Measurements from ENCODE around the gene CRYZ. TPM values are rescaled to one million over a fixed set of nuclear protein-coding genes. Genes with fewer than 3 reads are reported as not detected.
A peak's percentile ranks its signal among the peaks of the same experiment; 100 is the strongest.
"Not testable (repeated sequence)": the region's sequence is repeated elsewhere in the genome, so short reads cannot be mapped to it uniquely, and the experiment has no call there.

CRYZ gene
- polyA plus RNA-seq, 3 donors, result 129 to 187 (median 161) TPM

DNA sequence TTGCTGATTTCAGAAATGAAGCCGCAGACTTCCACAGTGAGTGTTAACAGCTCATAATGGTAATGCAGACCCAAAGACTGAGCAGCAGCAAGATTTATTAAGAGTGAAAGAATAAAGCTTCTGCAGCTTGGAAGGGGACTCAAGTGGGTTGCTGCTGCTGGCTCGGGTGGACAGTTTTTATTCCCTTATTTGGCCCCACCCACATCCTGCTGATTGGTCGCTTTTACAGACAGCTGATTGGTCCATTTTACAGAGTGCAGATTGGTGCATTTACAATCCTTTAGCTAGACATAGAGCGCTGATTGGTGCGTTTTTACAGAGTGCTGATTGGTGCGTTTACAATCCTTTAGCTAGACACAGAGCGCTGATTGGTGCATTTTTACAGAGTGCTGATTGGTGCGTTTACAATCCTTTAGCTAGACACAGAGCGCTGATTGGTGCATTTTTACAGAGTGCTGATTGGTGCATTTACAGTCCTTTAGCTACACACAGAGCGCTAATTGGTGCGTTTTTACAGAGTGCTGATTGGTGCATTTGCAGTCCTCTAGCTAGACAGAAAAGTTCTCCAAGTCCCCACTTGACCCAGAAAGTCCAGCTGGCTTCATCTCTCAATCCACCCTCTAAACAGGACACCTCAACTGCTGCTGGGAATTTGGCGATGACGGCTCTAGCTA is 7.6 kb upstream of the CRYZ start:
- DNase-seq, result not testable (repeated sequence)

DNA sequence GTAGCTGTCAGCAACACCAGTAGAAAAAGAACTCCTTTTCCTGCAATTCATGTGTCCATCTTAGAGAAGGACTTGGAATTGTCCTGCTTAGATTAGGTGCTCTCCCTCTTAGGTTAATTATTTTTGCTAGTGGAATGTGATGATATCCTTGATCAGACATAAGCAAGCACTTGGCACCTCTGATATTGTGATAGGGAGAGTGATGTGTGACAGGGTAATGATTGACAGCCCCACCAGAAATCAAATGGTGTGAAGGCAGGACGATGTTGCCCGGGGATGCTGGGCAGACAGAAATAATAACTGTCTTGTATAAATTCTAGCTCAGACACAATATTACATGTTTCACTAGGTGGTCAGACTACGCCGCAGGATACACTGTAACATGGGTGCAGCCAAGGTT is 4.5 kb upstream of the CRYZ start:
- DNase-seq, result no peak

DNA sequence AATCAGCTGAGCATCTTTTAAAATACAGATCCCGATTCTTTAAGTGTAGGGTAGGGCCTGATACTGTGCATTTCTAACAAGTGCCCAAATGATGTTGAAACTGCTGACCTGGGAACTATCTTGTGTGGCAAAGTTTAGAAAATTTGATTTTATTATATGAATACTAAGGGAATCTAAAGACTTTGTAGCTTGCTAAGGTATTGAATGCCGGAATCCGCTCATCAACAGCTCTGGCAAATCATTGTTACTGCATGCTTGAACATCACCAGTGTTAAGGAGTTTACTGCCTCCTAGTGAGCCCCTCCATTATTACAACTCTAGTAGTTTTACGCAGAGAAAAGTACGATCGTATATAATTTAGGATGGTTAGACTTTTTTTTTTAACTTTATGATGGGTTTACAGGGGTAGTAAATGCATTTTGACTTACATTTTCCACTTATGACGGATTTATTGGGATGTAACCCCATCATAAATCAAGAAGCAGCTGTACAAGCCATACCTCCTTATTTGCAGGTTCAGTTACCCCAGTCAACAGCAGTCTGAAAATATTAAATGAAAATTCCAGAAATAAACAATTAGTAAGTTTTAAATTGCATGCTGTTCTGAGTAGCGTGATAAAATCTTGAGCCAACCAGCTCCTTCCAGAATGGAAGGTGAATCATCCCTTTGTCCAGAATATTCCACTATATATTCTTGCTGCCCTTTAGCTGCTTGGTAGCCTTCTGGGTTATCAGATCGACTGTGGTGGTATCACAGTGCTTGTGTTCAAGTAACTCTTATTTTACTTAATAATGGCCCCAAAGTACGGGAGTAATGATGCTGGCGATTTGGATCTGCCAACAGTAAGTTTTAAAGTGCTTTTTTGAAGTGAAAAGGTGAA is 994 bp upstream of the CRYZ start:
- DNase-seq, result peak; percentile 83

DNA sequence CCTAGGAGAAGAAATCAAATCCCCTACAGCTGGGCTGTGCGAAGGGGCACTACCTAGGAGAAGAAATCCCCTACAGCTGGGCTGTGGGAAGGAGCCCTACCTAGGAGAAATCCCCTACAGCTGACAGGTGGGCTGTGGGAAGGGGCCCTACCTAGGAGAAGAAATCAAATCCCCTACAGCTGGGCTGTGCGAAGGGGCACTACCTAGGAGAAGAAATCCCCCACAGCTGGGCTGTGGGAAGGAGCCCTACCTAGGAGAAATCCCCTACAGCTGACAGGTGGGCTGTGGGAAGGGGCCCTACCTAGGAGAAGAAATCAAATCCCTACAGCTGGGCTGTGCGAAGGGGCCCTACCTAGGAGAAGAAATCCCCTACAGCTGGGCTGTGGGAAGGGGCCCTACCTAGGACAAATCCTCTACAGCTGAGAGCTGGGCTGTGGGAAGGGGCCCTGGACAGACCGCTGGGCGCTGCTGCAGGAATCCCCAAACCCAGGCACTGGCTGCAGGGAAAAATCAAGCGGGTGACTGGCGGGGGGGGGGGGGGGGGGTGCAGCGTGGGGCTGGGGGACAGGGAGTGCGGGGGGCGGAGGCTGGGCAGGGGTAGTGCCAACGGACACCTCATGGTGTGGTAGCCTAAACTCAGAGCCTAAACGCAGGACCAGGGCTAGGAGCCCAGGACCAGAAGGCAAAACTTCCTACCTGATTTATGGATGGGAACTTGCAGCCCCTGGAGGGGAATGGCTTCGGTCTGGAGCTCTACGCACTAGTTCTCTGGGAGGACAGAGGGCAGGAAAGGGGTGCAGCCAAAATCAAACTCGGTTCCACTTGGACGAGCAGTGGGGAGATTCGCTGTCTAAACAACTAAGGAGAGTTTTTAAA is 541 bp downstream of the CRYZ start:
- not testable (repeated sequence) for DNase-seq

DNA sequence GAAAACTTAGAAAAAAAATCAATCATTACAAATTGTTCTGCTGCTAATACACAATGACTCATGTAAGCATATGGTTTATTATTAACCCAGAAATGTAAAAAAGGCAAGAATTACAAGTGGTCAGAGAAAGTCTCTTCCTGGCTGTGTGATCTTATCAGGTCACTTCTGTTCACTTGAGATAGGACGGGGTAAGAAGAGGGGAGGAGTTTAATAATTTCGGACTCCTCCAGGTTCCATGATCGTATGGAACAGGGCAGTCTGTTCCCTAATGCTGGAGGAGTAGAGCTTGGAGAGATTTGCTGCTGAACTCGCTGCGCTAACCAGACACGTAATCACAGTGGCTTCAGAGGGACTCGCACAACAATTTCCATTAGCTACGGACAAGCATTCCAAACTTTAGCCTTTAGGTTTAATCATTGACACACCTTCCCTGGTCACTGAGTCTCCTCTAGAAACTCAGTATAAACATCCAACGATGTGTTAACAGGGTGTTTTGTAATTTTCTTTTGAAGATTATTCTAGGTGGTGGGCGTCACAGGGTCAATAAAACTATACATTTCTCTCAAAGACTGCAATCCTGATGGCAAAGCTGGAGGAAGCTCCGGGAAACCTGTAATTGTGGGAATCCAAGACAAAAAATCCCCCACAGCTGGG is 1.3 kb downstream of the CRYZ start:
- peak; percentile 55 for DNase-seq

DNA sequence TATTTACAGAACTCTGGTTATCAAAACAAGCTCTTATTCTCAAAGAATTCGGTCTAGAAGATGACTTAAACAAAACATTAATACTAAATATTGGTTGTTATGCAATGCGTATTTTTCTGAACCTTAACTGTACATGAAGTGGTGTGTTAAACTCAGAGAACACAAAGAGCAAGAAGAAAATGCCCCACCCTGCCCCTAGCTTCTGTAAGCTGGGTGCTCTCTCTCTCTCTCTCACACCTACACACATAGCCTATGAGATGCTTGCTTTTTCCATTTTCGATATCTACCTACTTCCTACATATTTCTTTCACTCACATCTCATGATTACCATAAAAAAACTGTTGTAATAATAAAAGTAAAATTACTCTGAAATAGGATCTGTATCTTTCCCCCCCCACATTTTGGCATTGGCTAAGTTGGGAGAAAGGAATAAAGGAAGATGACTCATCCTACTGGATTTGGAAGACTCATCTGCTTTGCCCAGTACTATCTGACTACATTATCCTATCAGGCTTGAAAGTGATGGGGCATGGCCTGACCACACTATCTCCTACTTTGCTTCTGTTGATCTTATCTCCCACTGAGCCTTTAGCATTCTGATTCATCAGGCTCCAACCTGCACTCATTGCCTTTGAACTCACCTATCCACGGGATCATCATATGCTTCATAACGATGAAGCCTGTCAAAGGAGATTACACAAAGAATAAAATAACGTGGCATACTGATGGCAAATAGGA is 2.9 kb downstream of the CRYZ start:
- DNase-seq, result no peak

DNA sequence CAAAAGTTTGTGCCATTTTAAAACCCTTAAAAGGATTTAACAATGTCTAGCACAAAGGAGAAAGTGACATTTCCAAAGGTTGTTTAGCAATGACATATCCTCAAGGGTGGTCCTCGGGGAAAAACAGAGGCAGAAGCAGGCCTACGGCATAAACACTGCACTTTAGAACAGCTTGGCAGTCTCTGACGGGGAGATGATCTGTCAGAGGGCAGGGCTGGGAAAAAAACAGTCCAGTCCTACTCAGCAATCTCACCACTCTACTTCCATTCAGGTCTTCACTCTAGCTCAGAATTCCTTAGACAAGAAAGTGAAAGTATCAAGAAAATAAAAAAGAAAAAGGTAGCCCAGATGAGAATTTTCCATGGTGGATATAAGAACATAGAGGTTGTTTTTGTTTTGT is 4.1 kb downstream of the CRYZ start:
- no peak for DNase-seq

DNA sequence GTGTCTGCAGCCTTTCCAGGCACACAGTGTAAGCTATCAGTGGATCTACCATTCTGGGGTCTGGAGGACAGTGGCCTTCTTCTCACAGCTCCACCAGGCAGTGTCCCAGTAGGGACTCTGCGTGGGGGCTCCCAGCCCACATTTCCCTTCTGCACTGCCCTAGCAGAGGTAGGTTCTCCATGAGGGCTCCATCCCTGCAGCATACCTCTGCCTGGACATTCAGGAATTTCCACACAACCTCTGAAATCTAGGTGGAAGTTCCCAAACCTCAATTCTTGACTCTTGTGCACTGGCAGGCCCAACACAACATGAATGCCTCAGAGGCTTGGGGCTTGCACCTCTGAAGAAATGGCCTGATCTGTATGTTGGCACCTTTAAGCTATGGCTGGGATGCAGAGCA is 6.8 kb downstream of the CRYZ start:
- no peak for DNase-seq

DNA sequence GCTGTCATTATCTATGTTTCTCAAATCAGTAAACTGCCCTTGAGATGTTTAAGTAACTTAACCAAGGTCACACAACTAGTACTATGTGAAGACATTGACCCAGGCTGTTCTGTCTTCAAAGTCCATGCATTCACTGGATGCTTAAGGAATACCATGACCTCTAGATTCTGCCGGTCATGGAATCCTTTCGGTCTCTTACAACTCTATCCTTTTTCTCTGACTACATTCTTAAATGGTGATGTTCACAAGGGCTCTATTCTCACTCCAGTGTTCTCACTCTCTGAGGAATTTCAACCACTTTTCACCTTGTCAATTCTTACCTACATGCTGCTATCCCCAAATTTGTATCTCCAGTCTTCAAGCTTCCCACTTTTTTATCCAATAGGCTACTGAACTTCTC is 15.2 kb downstream of the CRYZ start:
- DNase-seq, result no peak

DNA sequence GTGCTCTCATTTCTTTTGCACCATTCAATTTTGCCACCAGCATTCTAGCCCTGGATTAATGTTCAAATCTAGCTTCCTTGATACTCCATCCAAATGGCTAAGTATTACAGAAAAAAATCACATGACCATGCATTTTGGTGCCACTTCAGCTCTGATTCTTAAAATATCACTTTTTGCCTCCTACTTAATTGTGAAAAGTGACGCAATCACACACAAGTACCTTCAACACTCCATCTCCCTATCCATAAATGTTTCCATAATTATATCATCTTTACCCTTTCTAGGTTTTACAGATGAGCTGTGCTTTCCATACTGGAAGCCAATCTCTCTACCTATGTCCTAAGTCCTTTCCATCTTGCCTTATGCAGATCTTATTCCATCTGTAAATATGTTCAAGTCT is 16.0 kb downstream of the CRYZ start:
- DNase-seq, result no peak

DNA sequence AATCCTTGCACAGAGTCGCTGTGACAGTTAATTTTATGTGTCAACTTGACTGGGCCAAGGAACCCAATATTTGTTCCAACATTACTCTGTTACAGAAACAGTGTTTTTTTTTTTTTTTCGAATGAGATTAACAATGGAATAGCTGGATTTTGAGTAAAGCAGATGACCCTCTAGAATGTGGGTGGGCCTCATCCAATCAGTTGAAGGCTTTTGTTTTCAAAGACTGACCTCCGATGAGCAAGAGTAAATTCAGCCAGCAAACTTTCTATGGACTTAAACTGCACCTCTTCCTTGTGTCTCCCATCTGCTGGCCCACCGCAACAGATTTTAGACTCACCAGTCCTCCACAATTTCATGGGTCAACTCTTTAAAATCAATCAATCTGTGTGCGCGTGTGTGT is 17.0 kb downstream of the CRYZ start:
- no peak for DNase-seq

DNA sequence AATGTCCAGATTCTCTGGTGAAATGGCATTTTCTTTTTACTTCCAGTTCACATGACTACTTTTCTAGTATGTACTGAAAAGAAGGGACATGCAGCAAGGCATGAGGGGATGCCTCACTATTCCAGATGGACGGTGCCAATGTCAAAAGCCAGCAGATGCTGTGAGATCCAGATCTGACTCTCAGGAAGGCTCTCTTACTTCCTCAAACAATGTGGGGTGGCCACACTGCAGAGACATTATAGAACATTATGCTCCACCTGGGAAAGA is 17.7 kb downstream of the CRYZ start:
- DNase-seq, result no peak

DNA sequence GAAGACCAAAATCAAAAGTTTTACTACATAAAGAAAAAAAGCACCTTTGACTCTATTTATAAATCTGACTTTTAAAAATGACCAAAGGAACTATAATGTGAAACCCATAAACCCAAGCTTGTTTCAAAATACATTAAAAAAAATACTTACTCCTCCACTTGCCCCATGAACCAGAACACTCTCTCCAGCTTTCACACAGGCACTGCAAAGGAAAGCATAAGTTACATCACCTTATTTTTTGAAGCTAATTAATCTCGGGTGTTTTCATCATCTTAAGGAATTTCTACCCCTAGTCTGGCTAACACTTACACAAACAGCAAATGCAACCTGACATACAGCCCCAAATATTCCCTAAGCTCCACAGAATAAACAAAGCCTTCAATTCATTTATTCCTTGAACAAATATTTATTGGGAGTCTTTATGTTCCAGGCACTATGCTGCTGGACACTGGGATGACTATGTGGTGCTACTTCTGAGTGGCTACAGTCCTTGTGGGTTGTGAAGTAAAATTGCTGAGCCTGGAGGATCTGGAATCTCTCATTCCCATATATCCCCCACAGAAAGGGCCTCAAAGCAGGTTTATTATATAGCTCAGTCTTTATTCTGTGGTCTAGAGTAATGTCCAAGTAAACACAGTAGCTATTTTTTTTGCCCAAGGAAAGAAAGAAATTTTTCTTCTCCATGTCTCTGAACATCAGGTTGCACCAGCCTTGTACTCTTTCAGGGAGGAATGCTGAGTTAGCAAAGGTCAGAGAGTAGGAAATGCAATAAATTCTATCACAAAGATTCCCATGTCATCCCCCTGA is 18.2 kb downstream of the CRYZ start:
- DNase-seq, result no peak

DNA sequence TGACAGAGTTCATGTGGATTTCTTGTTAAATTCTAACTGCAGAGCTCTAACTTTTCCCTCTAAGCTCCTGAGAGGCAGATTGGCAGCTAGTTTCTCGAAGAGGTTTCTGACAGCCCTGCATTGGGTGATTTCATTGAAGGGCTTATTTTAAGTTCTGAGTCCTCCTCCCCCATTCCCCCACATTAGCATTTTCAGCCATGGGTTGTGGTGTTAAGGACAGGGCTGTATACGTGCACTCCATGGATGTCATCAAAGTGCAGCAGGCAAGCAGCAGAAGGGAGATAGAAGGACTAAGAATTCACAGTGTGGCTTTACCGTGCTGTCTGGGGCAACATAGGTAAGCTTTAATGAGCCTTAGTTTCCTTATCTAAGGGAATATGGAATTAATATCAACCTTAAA is 19.0 kb downstream of the CRYZ start:
- DNase-seq, result no peak

DNA sequence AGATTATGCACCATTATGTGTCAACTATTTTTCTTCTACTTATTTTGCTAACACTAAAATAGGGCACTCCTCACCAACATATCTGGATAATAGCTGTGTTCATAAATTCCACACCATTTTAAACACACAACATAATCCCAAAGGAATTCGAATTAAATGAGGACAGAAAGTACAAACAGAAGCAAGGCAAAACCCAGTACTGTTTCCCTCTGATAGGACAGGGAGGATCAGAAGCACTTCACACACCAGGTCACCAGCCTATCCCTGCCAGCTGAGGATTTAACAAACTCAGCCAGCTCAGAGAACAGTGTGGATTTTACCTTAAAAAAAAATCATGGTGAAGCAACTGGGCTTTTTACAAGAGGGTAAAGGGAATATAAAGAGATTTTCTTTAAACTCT is 20.0 kb downstream of the CRYZ start:
- DNase-seq, result no peak

DNA sequence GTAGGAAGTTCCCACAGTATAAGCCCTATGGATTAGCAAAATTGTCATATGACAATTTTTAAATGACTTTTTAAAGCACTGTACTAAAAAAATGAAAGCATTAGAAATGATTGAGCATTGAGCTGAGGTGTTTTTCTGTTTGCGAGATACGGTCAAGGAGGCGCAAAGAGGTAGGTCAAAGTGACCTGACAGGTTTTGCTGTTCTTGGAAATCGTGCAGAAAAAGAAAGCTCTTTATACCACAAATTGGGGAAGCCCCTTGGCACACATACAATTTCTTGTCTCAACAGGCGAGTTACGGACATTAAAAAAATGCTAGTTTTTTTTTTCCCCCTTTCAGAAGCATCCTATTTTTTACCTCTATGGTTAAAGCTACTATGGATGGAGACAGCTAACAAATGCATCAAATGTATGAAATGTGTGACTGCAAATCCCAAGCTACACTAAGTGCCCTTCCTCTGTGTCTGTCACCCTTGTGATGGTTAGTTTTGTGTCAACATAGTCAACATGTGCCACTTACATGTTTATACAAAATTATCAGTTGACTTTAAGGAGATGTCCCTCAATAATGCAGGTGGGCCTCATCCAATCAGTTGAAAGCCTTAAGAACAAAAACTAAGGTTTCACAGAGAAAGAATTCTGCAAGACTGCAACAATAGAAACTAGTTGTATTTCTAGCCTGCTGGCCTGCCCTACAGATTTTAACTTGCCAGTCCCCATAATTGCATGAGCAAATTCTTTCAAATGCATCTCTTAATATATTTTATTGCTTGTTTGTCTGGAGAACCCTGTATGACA is 29.3 kb downstream of the CRYZ start:
- no peak for DNase-seq

DNA sequence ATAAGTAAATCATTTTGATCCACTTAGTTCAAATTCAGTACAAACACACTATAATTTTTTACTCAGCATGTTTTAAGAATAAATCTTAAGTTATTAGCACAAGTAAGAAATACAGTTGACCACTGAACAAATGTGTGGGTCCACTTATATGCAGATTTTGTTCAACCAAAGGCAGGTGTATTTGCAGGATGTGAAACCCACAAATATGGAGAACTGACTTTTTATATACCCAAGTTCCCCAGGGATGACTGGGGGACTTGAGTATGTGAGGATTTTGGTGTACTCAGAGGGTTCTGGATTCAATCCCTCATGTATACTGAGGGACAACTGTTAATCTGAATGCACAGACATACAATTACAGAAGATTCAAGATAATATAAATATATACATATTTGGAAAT is 33.5 kb downstream of the CRYZ start:
- no peak for DNase-seq

DNA sequence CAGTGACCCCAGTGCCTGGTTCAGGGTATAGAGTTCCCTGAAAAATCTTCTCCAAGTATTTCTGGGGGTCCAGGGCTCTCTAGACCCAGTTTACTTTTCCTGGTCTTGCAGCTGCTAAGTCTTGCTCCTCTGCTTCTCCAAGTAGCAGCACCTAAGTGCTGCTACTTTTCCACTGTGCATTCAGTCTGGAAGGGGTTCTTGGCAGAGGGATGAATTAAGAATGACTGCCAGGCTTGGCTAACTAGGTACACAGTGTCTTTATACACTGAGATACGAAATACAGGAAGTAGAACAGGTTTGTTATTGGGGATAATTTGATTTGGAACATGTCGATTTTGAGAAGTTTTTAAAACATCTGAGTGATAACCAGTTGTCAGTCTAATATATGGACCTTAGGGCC is 35.0 kb downstream of the CRYZ start:
- DNase-seq, result no peak

DNA sequence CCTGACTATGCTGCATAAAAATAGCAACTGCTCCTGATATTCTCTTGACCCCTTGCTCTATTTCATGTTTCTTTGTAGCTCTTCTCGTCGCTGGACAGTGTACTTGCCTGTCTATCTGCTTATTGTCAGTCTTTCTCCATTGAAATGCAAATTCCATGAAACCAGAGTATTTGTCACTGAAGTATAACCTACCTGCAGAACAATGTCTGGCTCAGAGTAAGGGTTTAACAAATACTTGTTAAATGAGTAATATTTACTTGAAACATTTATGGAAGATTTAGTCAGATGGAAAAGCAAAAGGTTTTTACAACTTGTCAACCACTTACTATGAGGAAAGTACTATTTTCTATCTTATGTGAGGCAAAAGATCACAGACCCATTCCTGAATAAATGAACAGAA is 39.4 kb downstream of the CRYZ start:
- no peak for DNase-seq

DNA sequence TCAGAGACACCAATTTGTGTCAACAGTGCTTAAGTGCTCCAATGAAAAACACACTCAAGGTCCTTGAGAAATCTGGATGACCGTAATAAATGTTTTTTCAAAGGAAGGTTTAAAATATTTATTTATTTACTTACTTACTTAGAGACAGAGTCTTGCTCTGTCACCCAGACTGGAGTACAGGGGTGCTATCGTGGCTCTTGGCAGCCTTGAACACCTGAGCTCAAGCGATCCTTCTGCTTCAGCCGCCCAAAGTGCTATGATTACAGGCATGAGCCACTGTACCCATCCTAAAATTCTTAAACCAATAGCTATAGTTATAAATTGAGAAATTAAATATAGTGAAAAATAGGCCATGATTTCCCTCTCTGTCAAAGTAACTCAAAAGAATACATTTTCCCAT is 41.9 kb downstream of the CRYZ start:
- DNase-seq, result no peak

All from renal pelvis (tissue), 4 donors.